ENCODE data around the gene SMARCA2. TPM values are rescaled to one million over a fixed set of nuclear protein-coding genes. Genes with fewer than 3 reads are reported as not detected.

Gene SMARCA2
- total RNA-seq, 1 donor from 2014 or later: 98.0 TPM

DNA sequence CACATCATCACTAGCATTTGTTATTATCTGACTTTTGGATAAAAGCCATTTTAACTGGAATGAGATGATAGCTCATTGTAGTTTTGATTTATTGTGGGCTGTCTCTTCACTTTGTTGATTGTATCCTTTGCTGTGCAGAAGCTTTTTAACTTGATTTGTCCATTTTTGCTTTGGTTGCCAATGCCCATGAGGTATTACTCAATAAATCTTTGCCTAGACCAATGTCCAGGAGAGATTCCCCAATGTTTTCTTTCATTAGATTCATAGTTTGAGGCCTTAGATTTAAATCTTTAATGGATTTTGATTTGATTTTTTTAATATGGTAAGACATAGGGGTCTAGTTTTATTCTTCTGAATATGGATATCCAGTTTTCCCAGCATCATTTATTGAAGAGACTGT, 28.8 kb upstream of the SMARCA2 start:
- Histone ChIP-seq H3K27me3 (ENCODE audit: low read depth) (no peaks in the 10 kb centered on the region), H3K4me1 (no peaks in the 10 kb centered on the region), H3K9me3 (replicated peaks) (peaks cover 4% of the 10 kb centered on the region), H3K4me3 (no peak overlapping the region), H3K27ac (replicated peaks) (no peak overlapping the region), H3K36me3 (no peaks in the 10 kb centered on the region)
- TF ChIP-seq, protein P1, sequence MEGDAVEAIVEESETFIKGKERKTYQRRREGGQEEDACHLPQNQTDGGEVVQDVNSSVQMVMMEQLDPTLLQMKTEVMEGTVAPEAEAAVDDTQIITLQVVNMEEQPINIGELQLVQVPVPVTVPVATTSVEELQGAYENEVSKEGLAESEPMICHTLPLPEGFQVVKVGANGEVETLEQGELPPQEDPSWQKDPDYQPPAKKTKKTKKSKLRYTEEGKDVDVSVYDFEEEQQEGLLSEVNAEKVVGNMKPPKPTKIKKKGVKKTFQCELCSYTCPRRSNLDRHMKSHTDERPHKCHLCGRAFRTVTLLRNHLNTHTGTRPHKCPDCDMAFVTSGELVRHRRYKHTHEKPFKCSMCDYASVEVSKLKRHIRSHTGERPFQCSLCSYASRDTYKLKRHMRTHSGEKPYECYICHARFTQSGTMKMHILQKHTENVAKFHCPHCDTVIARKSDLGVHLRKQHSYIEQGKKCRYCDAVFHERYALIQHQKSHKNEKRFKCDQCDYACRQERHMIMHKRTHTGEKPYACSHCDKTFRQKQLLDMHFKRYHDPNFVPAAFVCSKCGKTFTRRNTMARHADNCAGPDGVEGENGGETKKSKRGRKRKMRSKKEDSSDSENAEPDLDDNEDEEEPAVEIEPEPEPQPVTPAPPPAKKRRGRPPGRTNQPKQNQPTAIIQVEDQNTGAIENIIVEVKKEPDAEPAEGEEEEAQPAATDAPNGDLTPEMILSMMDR (IDR thresholded peaks at IDR 0.05; ENCODE audit: borderline replicate concordance): no peak
- intact Hi-C loops (cut with micrococcal nuclease): no loop called here
- no peak for DNase-seq

DNA sequence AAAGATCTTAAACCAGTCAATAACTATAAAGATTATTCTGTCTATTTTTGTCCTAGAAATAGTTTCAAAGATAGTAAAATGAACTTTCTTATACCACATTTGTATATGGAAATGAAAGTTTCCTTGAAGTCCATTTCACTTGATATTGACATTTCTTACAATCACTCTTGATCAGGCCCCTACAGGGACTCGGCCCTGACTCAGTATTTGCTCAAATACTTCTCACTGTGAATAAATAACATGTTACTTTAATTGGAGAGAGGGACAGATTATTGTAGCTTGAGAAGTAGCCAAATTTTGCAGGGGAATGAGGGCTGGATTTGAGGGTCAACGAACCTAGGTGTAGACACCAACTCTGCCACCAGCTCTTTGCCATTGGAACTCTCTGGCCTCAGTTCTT, 25.6 kb upstream of the SMARCA2 start:
- Histone ChIP-seq H3K27me3 (ENCODE audit: low read depth) (no peaks in the 10 kb centered on the region), H3K27ac (replicated peaks) (no peak overlapping the region), H3K9me3 (replicated peaks) (peaks cover 4% of the 10 kb centered on the region), H3K4me3 (no peak overlapping the region), H3K36me3 (no peaks in the 10 kb centered on the region), H3K4me1 (no peaks in the 10 kb centered on the region)
- intact Hi-C loops (cut with micrococcal nuclease): no loop called here
- DNase-seq: no peak
- TF ChIP-seq, protein P1 (IDR thresholded peaks at IDR 0.05; ENCODE audit: borderline replicate concordance): no peak

DNA sequence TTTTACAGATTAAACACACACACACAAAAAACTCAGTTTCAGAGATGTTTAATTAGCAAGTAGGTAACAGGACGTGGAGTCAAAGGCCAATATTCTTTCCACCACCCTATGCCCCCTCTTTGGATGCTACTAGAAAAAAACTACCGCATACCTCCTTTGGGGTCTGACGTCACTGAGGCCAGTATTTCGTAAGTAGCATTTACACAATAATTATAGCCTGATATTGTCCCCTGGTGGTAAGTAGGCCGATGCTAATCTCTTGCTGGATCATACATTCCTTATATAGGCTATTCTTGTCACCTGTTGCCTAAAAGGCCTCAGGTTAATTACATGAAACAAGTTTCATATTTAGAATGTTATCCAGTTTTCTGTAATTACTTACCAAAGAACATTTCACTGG, 21.0 kb upstream of the SMARCA2 start:
- H3K27ac ChIP-seq (replicated peaks): no peak overlapping the region
- H3K27me3 ChIP-seq (ENCODE audit: low read depth): no peaks in the 10 kb centered on the region
- TF ChIP-seq, protein P1 (IDR thresholded peaks at IDR 0.05; ENCODE audit: borderline replicate concordance): no peak
- H3K9me3 ChIP-seq (replicated peaks): no peaks in the 10 kb centered on the region
- no peak for DNase-seq
- no peak overlapping the region for H3K4me3 ChIP-seq
- intact Hi-C loops (cut with micrococcal nuclease): no loop called here
- no peaks in the 10 kb centered on the region for H3K36me3 ChIP-seq
- no peaks in the 10 kb centered on the region for H3K4me1 ChIP-seq

DNA sequence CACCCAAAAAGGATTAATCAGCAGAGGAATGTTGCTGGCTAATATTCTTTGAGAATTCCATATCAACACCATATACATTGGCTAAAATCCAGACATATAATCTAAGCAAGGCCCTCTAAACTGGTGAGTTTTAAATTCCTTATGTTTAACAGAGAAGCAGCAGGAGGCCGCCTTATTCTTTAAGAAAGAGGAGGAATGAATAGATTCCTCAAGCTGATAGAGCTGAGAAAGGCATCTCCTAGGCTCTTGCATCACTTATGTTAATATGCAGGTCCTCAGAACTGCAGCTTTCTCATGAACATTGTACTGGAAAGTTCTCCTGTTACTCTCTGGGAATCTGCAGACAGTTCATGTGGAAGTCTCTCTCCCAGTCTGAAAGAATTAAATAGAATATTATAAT, 20.1 kb upstream of the SMARCA2 start:
- no peak overlapping the region for H3K4me3 ChIP-seq
- no peaks in the 10 kb centered on the region for H3K9me3 ChIP-seq (replicated peaks)
- DNase-seq: no peak
- no peak overlapping the region for H3K27ac ChIP-seq (replicated peaks)
- intact Hi-C loops (cut with micrococcal nuclease): no loop called here
- H3K36me3 ChIP-seq: no peaks in the 10 kb centered on the region
- no peaks in the 10 kb centered on the region for H3K4me1 ChIP-seq
- TF ChIP-seq, protein P1 (IDR thresholded peaks at IDR 0.05; ENCODE audit: borderline replicate concordance): no peak
- no peaks in the 10 kb centered on the region for H3K27me3 ChIP-seq (ENCODE audit: low read depth)

DNA sequence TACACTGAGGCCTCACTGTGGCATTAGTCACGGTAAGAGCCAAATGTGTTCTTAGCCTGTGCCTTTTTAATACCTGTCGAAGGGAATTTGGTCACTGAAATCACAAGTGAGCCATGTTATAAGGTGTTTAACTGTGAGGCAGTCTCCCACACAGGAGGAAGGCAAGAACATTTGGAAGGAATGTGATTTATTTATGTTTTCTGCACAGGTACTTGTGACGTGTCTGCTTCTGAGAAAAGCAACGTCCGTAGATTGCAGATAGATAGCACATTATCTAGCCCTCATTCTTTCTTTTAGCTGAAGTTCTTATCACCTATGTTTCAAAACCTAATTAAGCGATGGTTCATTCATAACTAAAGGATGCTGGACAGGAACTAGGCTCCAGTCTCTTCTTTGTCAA, 19.0 kb upstream of the SMARCA2 start:
- no peak for DNase-seq
- H3K27ac ChIP-seq (replicated peaks): no peak overlapping the region
- no peaks in the 10 kb centered on the region for H3K9me3 ChIP-seq (replicated peaks)
- TF ChIP-seq, protein P1 (IDR thresholded peaks at IDR 0.05; ENCODE audit: borderline replicate concordance): no peak
- H3K4me3 ChIP-seq: no peak overlapping the region
- intact Hi-C loops (cut with micrococcal nuclease): no loop called here
- H3K27me3 ChIP-seq (ENCODE audit: low read depth): no peaks in the 10 kb centered on the region
- H3K36me3 ChIP-seq: no peaks in the 10 kb centered on the region
- no peaks in the 10 kb centered on the region for H3K4me1 ChIP-seq

DNA sequence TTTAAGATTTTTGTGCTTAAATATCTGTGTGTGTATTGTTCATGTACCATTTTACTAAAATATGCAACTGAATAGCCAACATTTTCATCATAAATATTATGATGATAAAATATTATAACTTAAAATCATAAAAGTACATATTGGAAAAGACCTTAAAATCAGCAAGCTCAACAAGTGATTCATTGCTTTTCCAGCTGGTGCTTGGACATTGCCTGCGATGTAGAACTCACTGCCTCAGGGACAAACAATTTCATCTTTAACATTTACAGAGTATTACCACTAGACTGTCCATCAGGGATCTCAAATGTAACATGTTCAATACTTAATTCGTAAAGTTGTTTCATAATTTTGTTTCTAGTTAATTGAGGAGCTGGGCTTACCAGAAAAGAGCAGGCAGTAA, 17.5 kb upstream of the SMARCA2 start:
- no peak overlapping the region for H3K4me3 ChIP-seq
- no peaks in the 10 kb centered on the region for H3K4me1 ChIP-seq
- TF ChIP-seq, protein P1 (IDR thresholded peaks at IDR 0.05; ENCODE audit: borderline replicate concordance): no peak
- H3K27me3 ChIP-seq (ENCODE audit: low read depth): no peaks in the 10 kb centered on the region
- H3K9me3 ChIP-seq (replicated peaks): no peaks in the 10 kb centered on the region
- no peak overlapping the region for H3K27ac ChIP-seq (replicated peaks)
- intact Hi-C loops (cut with micrococcal nuclease): no loop called here
- DNase-seq: no peak
- H3K36me3 ChIP-seq: no peaks in the 10 kb centered on the region

All from left ventricle myocardium inferior (tissue), 1 donor.